Lung (tissue), 12 donors: ENCODE data around the gene SDK1. TPM values are rescaled to one million over a fixed set of nuclear protein-coding genes. Genes with fewer than 3 reads are reported as not detected.

Source experiments
- ATAC-seq: fragments of 200-7000 bp; cut with Tn5 transposase; one replicate; pipeline ENCODE4 v1.9.1; 2020; ENCODE audit warnings: moderate number of reproducible peaks; ENCODE audit not compliant: insufficient read depth, low FRiP score
- DNase-seq, 3 donors: peaks; one replicate each; pipeline ENCODE4 v3.0.0-alpha.2; 2013 to 2017
- H3K27ac ChIP-seq, 2 donors: one replicate each; pipeline ENCODE4 v1.5.1; 2013; ENCODE audit warnings: mild to moderate bottlenecking in 2 of 2, moderate library complexity in 2 of 2, control low read depth in 1 of 2, inconsistent platforms in 1 of 2, low read depth in 1 of 2, low read length in 1 of 2
- H3K27me3 ChIP-seq, 3 donors: one replicate each; pipeline ENCODE4 v1.5.1; 2013; ENCODE audit warnings: low read length in 2 of 3; ENCODE audit not compliant: control insufficient read depth in 3 of 3, insufficient read depth in 3 of 3
- H3K36me3 ChIP-seq, 4 donors: one replicate each; pipeline ENCODE4 v1.5.1; 2013; ENCODE audit warnings: low read length in 4 of 4, mild to moderate bottlenecking in 1 of 4, moderate library complexity in 1 of 4; ENCODE audit not compliant: control insufficient read depth in 4 of 4, insufficient read depth in 4 of 4
- H3K4me1 ChIP-seq, 5 donors: one replicate each; pipeline ENCODE4 v1.5.1; 2013; ENCODE audit warnings: low read length in 5 of 5, mild to moderate bottlenecking in 2 of 5, moderate library complexity in 1 of 5; ENCODE audit not compliant: control insufficient read depth in 5 of 5, insufficient read depth in 5 of 5
- H3K4me3 ChIP-seq: one replicate; pipeline ENCODE4 v1.5.1; 2013; ENCODE audit warnings: mild to moderate bottlenecking, control low read depth, moderate library complexity
- H3K9ac ChIP-seq, 2 donors: one replicate each; pipeline ENCODE4 v1.5.1; 2013; ENCODE audit warnings: low read length in 2 of 2, control low read depth in 1 of 2; ENCODE audit not compliant: insufficient read depth in 1 of 2
- H3K9me3 ChIP-seq, 4 donors: one replicate each; pipeline ENCODE4 v1.5.1; 2013; ENCODE audit warnings: low read length in 3 of 4, mild to moderate bottlenecking in 1 of 4, moderate library complexity in 1 of 4; ENCODE audit not compliant: control insufficient read depth in 4 of 4, insufficient read depth in 3 of 4
- WGBS, 2 donors: extraction: QIAGEN DNeasy Blood & Tissue Kit; methylation state at CpG; one replicate each; pipeline ENCODE4 v1.1.7; 2013; 5-methylcytosine and 5-hydroxymethylcytosine counted together
- polyA plus RNA-seq, 2 donors: library from polyadenylated mRNA; stranded (reverse); fragments of 200-250 nt; gene quantifications; one replicate each; pipeline ENCODE4 v1.2.1, GENCODE V29; 2013
- total RNA-seq, 2 donors: library from RNA; depleted of rRNA in 1 of 2; stranded (reverse); fragments of >200 nt in 1 of 2; gene quantifications; one replicate each; pipeline ENCODE4 v1.2.1, GENCODE V29; 2014 to 2021
- TF ChIP-seq, protein P1 (sequence below): IDR thresholded peaks from 2 replicates; pipeline ENCODE4 v1.5.1; 2012; ENCODE audit warnings: mild to moderate bottlenecking; ENCODE audit errors: control extremely low read depth, extremely low read depth
- donor health status: control.
- donor health status: control.
- donor health status: Bipolar disorder and iron deficiency.
- donor health status: healthy.
- donor health status: DM: yes; HTN: yes; CAD: no.

The SDK1 gene
- total and polyA plus RNA-seq, 4 donors: 3.7 to 30.1 (median 12.7) TPM

DNA sequence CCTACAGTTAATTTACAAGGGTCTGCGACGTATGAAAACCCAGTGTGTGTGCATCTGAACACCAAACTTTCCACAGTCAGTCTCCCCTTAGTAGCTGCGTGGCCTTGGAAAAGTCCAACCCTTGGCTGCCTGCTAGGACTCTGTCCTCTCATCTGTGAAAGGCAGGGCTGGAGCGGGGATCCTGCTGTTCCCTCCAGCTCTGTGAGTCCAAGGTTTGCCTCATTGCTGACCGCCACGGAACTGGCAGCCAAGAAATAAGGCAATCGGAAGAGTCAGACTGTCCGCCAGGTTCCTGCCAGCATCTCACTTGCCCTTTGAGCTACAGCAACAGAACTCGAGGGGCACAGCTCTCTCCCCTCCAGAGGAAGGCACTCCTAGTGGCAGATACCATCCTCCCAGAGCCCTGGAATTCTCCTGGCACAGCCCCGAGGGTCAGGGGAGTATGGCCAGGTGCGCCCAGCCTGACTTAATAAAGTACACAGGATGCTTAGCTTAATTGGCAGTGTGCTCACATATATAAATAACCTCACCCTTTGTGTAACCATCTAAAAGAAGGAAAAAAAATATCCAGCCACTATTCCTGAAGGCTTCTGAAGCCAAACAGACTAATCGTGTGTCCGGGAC lies 851.0 kb downstream of the SDK1 start:
- no peak overlapping the region for H3K9ac ChIP-seq
- peaks cover 0 to 8% (median 0%) of the 10 kb centered on the region in 4 donors for H3K9me3 ChIP-seq
- peaks cover 0 to 10% (median 1%) of the 10 kb centered on the region in 4 donors for H3K36me3 ChIP-seq
- TF ChIP-seq, protein P1, sequence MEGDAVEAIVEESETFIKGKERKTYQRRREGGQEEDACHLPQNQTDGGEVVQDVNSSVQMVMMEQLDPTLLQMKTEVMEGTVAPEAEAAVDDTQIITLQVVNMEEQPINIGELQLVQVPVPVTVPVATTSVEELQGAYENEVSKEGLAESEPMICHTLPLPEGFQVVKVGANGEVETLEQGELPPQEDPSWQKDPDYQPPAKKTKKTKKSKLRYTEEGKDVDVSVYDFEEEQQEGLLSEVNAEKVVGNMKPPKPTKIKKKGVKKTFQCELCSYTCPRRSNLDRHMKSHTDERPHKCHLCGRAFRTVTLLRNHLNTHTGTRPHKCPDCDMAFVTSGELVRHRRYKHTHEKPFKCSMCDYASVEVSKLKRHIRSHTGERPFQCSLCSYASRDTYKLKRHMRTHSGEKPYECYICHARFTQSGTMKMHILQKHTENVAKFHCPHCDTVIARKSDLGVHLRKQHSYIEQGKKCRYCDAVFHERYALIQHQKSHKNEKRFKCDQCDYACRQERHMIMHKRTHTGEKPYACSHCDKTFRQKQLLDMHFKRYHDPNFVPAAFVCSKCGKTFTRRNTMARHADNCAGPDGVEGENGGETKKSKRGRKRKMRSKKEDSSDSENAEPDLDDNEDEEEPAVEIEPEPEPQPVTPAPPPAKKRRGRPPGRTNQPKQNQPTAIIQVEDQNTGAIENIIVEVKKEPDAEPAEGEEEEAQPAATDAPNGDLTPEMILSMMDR: no peak
- no peaks in the 10 kb centered on the region for H3K27me3 ChIP-seq
- no peak overlapping the region for H3K4me3 ChIP-seq
- no peak overlapping the region for H3K27ac ChIP-seq
- 72 to 76% methylated on average over 13 of the region's 13 CpGs for WGBS, 2 donors
- H3K4me1 ChIP-seq: peaks cover 0 to 34% (median 16%) of the 10 kb centered on the region in 5 donors
- DNase-seq (no peak), ATAC-seq (no peak)

DNA sequence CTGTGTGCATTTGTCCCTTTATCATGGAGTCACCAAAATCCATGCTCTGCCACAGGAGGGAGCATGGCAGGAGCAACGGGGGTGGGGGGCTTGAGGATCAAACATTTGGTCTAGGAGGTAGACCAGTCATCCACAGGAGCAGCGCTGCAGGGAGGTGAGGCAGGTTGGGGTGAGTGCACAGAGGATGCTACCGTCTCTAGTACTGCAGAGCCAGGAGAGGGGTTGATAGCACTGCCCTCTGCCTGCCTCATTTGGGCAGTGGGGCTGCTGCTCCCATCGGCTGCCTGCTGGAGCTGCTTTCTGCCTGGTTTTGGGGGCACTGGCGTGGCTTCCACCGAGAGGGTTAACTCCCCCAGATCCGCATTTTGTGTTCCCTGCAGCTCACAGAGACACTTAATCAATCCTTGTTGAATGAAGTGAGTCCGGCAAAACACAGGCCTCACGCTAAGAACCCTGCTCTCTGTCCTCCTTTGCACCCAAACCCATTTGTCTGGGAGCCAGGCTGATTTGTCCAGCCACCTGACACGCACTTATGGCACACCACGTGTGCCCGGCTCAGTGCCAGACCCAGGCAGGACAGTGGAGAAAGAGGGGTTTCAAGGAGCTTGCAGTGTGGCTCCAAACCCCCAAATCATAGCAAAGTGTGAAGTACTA lies 854.0 kb downstream of the SDK1 start:
- Histone ChIP-seq H3K36me3 (peaks cover 0 to 11% (median 4%) of the 10 kb centered on the region in 4 donors), H3K9me3 (peaks cover 0 to 6% (median 0%) of the 10 kb centered on the region in 4 donors), H3K4me3 (no peak overlapping the region), H3K27ac (no peak overlapping the region), H3K27me3 (no peaks in the 10 kb centered on the region), H3K4me1 (peaks cover 0 to 41% (median 16%) of the 10 kb centered on the region in 5 donors), H3K9ac (no peak overlapping the region)
- DNase-seq (peak; percentile 68 to 91 (median 83)), ATAC-seq (no peak)
- TF ChIP-seq, protein P1: no peak
- WGBS, 2 donors: 74 to 75% methylated on average over 12 of the region's 12 CpGs

- peaks cover 0 to 13% (median 6%) of the 10 kb centered on the region in 4 donors for H3K36me3 ChIP-seq
- 75 to 80% methylated on average over 5 of the region's 5 CpGs for WGBS, 2 donors
- H3K9ac ChIP-seq: no peak overlapping the region
- H3K4me3 ChIP-seq: no peak overlapping the region
- no peaks in the 10 kb centered on the region for H3K27me3 ChIP-seq
- peaks cover 0 to 6% (median 0%) of the 10 kb centered on the region in 4 donors for H3K9me3 ChIP-seq
- no peak overlapping the region for H3K27ac ChIP-seq
- peaks cover 0 to 41% (median 16%) of the 10 kb centered on the region in 5 donors for H3K4me1 ChIP-seq
- ATAC-seq (no peak), DNase-seq (peak in 2 of 3 donors; percentile 23 to 52)
- TF ChIP-seq, protein P1: no peak
Observed at GRCh38 chr7:4156190-4156589, 855.1 kb downstream of the SDK1 start.
